PC-3 (cell line): ENCODE results near the gene PRR15L. TPM values are rescaled to one million over a fixed set of nuclear protein-coding genes. Genes with fewer than 3 reads are reported as not detected.

Source experiments
- ATAC-seq: fragments of 200-7000 bp; cut with Tn5 transposase; 2 replicates; pipeline ENCODE4 v1.9.1; 2020; ENCODE audit warnings: mild to moderate bottlenecking, moderate library complexity
- BruUV-seq: library from RNA; stranded (reverse); fragments of 400-500 nt; replicated peaks from 2 replicates; lab custom pipeline; 2021; lab: Mats Ljungman, UMichigan
- CTCF ChIA-PET: fragments of 300-600 bp; sonication (Branson Sonifier 250); formaldehyde crosslinking; loops from one replicate; lab custom pipeline; 2022; ENCODE audit warnings: antibody characterized with exemption; lab: Charles Lee
- POLR2A ChIA-PET: fragments of 300-600 bp; sonication (Branson Sonifier 250); formaldehyde crosslinking; loops from one replicate; lab custom pipeline; 2022; ENCODE audit warnings: antibody characterized with exemption; ENCODE audit not compliant: unreplicated experiment; lab: Charles Lee
- DNase-seq: peaks from one replicate; pipeline ENCODE4 v3.0.0-alpha.2; 2015
- H2AFZ ChIP-seq: fragments of 300-600 bp; sonication (generic); 2 replicates; pipeline ENCODE4 v1.6.0; 2016; ENCODE audit warnings: antibody characterized with exemption, low read length
- H3F3A ChIP-seq: fragments of 300-600 bp; sonication (generic); one replicate; pipeline ENCODE4 v1.6.0; 2017; ENCODE audit warnings: antibody characterized with exemption, low read length, control low read depth, mild to moderate bottlenecking; ENCODE audit not compliant: unreplicated experiment
- H3K27ac ChIP-seq: fragments of 300-600 bp; sonication (generic); 2 replicates; pipeline ENCODE4 v1.5.1; 2016; ENCODE audit warnings: mild to moderate bottlenecking, low read length
- H3K27me3 ChIP-seq: fragments of 300-600 bp; sonication (generic); 2 replicates; pipeline ENCODE4 v1.6.1; 2016; ENCODE audit warnings: low read length, mixed read lengths
- H3K36me3 ChIP-seq: fragments of 300-600 bp; sonication (generic); 2 replicates; pipeline ENCODE4 v1.6.1; 2016; ENCODE audit warnings: low read depth, mixed run types, low read length, mixed read lengths
- H3K4me1 ChIP-seq: fragments of 300-600 bp; sonication (generic); 2 replicates; pipeline ENCODE4 v1.5.1; 2016; ENCODE audit warnings: low read length; ENCODE audit not compliant: insufficient read depth
- H3K4me2 ChIP-seq: fragments of 300-600 bp; sonication (generic); 2 replicates; pipeline ENCODE4 v1.6.0; 2016; ENCODE audit warnings: low read length
- H3K4me3 ChIP-seq: fragments of 300-600 bp; sonication (generic); 2 replicates; pipeline ENCODE4 v1.5.1; 2016; ENCODE audit warnings: mild to moderate bottlenecking, low read length, mixed read lengths
- H3K79me2 ChIP-seq: fragments of 300-600 bp; sonication (generic); 2 replicates; pipeline ENCODE4 v1.6.1; 2017; ENCODE audit warnings: low read length, mixed read lengths
- H3K9ac ChIP-seq: fragments of 300-600 bp; sonication (generic); 2 replicates; pipeline ENCODE4 v1.6.0; 2016; ENCODE audit warnings: mild to moderate bottlenecking, low read length
- H3K9me2 ChIP-seq: fragments of 300-600 bp; sonication (generic); replicated peaks from 2 replicates; pipeline ENCODE4 v1.6.1; 2016; ENCODE audit warnings: mixed run types, low read length, mixed read lengths
- H3K9me3 ChIP-seq: fragments of 300-600 bp; sonication (generic); 2 replicates; pipeline ENCODE4 v1.6.1; 2016; ENCODE audit warnings: low read length, mixed read lengths
- H4K20me1 ChIP-seq: fragments of 300-600 bp; sonication (generic); 2 replicates; pipeline ENCODE4 v1.6.1; 2016; ENCODE audit warnings: low read length, mixed read lengths
- EZH2 ChIP-seq: fragments of 300-600 bp; sonication (generic); IDR thresholded peaks from one replicate; pipeline ENCODE4 v1.6.1; 2017; ENCODE audit warnings: antibody characterized with exemption, mild to moderate bottlenecking, low read length; ENCODE audit not compliant: unreplicated experiment
- EZH2phosphoT487 ChIP-seq: fragments of 300-600 bp; sonication (generic); IDR thresholded peaks from 2 replicates; pipeline ENCODE4 v1.6.1; 2018; ENCODE audit warnings: mild to moderate bottlenecking, antibody characterized with exemption, low read length, borderline replicate concordance
- intact Hi-C: fragments of 100-400 bp; cut with micrococcal nuclease; formaldehyde crosslinking; loops from 2 replicates; pipeline ENCODE4 v1.9.0; 2023
- total RNA-seq: library from RNA; depleted of rRNA; stranded (reverse); fragments of >200 nt; gene quantifications from 2 replicates; pipeline ENCODE4 v1.2.3, GENCODE V29; 2014
- TF ChIP-seq, protein P1 (sequence below): fragments of 300-600 bp; sonication (generic); conservative IDR thresholded peaks from 2 replicates; pipeline ENCODE4 v1.5.1; 2017; ENCODE audit warnings: antibody characterized with exemption, low read depth, mild to moderate bottlenecking, low read length

PRR15L gene
- total RNA-seq, 1 experiment from 2014 or later, result 6.0 TPM

- ChIA-PET POLR2A (no interaction called here), CTCF (no interaction called here)
- Histone ChIP-seq H3K9me2 (no peaks in the 10 kb centered on the region), H3K79me2 (no peaks in the 10 kb centered on the region), H3K4me3 (no peak overlapping the region), H3K27me3 (no peaks in the 10 kb centered on the region), H3K9me3 (no peaks in the 10 kb centered on the region), H3K4me2 (no peak overlapping the region), H3K27ac (no peak overlapping the region), H2AFZ (no peak overlapping the region), H3K36me3 (no peaks in the 10 kb centered on the region), H3K9ac (no peak overlapping the region), H3F3A (no peaks in the 10 kb centered on the region), H3K4me1 (no peaks in the 10 kb centered on the region; the same call in 1 of the 2 replicates), H4K20me1 (no peaks in the 10 kb centered on the region)
- BruUV-seq, result no TSS peak
- DNase-seq (no peak), ATAC-seq (no peak)
- intact Hi-C loops, result no loop called here
- TF ChIP-seq EZH2, result no peak
- no peak for TF ChIP-seq EZH2phosphoT487
- TF ChIP-seq, protein P1, sequence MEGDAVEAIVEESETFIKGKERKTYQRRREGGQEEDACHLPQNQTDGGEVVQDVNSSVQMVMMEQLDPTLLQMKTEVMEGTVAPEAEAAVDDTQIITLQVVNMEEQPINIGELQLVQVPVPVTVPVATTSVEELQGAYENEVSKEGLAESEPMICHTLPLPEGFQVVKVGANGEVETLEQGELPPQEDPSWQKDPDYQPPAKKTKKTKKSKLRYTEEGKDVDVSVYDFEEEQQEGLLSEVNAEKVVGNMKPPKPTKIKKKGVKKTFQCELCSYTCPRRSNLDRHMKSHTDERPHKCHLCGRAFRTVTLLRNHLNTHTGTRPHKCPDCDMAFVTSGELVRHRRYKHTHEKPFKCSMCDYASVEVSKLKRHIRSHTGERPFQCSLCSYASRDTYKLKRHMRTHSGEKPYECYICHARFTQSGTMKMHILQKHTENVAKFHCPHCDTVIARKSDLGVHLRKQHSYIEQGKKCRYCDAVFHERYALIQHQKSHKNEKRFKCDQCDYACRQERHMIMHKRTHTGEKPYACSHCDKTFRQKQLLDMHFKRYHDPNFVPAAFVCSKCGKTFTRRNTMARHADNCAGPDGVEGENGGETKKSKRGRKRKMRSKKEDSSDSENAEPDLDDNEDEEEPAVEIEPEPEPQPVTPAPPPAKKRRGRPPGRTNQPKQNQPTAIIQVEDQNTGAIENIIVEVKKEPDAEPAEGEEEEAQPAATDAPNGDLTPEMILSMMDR, result no peak
Observed at GRCh38 chr17:47907932-47908562, 49.6 kb downstream of the PRR15L start.

DNA sequence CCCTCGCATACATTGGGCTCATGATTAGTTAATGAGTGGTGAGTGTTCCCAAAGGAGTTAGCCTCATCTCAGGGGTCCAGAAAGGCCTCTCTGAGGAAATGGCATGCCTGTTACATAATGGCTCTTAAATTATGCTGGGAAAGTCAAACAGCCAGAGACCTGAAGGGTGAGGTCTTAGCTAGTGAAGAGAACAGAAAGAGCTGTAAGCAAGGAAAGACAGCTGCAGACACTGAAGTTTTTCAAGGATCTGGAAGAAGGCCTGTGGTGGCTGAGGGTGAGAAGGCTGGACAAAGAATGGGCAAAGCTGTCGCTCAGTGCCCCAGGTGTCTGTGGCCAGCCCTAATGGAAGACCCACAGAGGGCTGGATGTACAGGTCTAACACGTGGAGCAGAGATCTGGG lies 51.2 kb downstream of the PRR15L start:
- no peak for ATAC-seq
- POLR2A ChIA-PET, result interaction anchor here (0.6 kb wide), 1 partner anchor 119 kb away, joined by 3 read pairs; no protein-coding TSS in a partner anchor
- BruUV-seq, result no TSS peak

More for the DNA sequence above, 51.2 kb downstream of the PRR15L start:
- H4K20me1 ChIP-seq, result no peaks in the 10 kb centered on the region
- H3K27me3 ChIP-seq, result no peaks in the 10 kb centered on the region
- H3F3A ChIP-seq, result no peaks in the 10 kb centered on the region
- H3K4me3 ChIP-seq, result no peak overlapping the region
- intact Hi-C loops, result no loop called here
- H3K27ac ChIP-seq, result no peak overlapping the region
- DNase-seq, result no peak
- no peaks in the 10 kb centered on the region for H3K79me2 ChIP-seq
- CTCF ChIA-PET, result no interaction called here
- H3K4me2 ChIP-seq, result no peak overlapping the region
- H3K36me3 ChIP-seq, result no peaks in the 10 kb centered on the region
- no peaks in the 10 kb centered on the region for H3K9me2 ChIP-seq
- no peak for TF ChIP-seq EZH2
- TF ChIP-seq, protein P1, result no peak
- H3K9me3 ChIP-seq, result no peaks in the 10 kb centered on the region
- H2AFZ ChIP-seq, result no peak overlapping the region
- no peak overlapping the region for H3K9ac ChIP-seq
- H3K4me1 ChIP-seq, result no peaks in the 10 kb centered on the region; the same call in 1 of the 2 replicates
